Osteoblast (primary cell): ENCODE results near the gene NSD2. TPM values are rescaled to one million over a fixed set of nuclear protein-coding genes. Genes with fewer than 3 reads are reported as not detected.

Experiments
- DNase-seq: peaks from one replicate; pipeline ENCODE4 v3.0.0; 2011; ENCODE audit warnings: low spot score, mixed read lengths; ENCODE audit not compliant: insufficient read length; ENCODE audit errors: missing footprints
- H2AFZ ChIP-seq: 2 replicates; pipeline ENCODE4 v1.6.0; 2011; ENCODE audit warnings: mild to moderate bottlenecking, low read length
- H3K27ac ChIP-seq: 2 replicates; pipeline ENCODE4 v1.5.1; 2011; ENCODE audit warnings: mild to moderate bottlenecking, low read depth, low read length, moderate library complexity
- H3K27me3 ChIP-seq: 2 replicates; pipeline ENCODE4 v1.6.0; 2012; ENCODE audit warnings: mild to moderate bottlenecking, control low read depth, inconsistent platforms, low read length, moderate library complexity; ENCODE audit not compliant: insufficient read depth
- H3K36me3 ChIP-seq: 2 replicates; pipeline ENCODE4 v1.5.1; 2011; ENCODE audit warnings: mild to moderate bottlenecking, low read length, control low read depth, moderate library complexity; ENCODE audit not compliant: insufficient read depth
- H3K4me1 ChIP-seq: 2 replicates; pipeline ENCODE4 v1.5.1; 2011; ENCODE audit warnings: mild to moderate bottlenecking, low read length, control low read depth, moderate library complexity; ENCODE audit not compliant: insufficient read depth
- H3K4me2 ChIP-seq: 2 replicates; pipeline ENCODE4 v1.6.0; 2011; ENCODE audit warnings: mild to moderate bottlenecking, low read length; ENCODE audit not compliant: insufficient read depth
- H3K4me3 ChIP-seq: fragments of 200-600 bp; sonication (generic); 3 replicates; pipeline ENCODE4 v1.5.1; 2012; ENCODE audit warnings: mild to moderate bottlenecking, low read length, inconsistent platforms; ENCODE audit not compliant: insufficient read depth
- H3K79me2 ChIP-seq: 2 replicates; pipeline ENCODE4 v1.6.0; 2012; ENCODE audit warnings: mild to moderate bottlenecking, low read length, control low read depth, inconsistent platforms; ENCODE audit not compliant: insufficient read depth
- H3K9me3 ChIP-seq: 2 replicates; pipeline ENCODE4 v1.5.1; 2011; ENCODE audit warnings: low read depth, low read length, control low read depth
- H4K20me1 ChIP-seq: 2 replicates; pipeline ENCODE4 v1.6.0; 2012; ENCODE audit warnings: mild to moderate bottlenecking, low read length, control low read depth; ENCODE audit not compliant: insufficient read depth
- CTCF ChIP-seq: IDR thresholded peaks from 2 replicates; pipeline ENCODE4 v1.5.1; 2011; ENCODE audit warnings: mild to moderate bottlenecking, low read depth, low read length, moderate library complexity; ENCODE audit errors: extremely low read depth
- total RNA-seq: library from RNA; depleted of rRNA; stranded (reverse); fragments of >200 nt; gene quantifications from 2 replicates; pipeline ENCODE4 v1.2.3, GENCODE V29; 2012

The NSD2 gene
- total RNA-seq, 1 donor = 58.6 TPM

GRCh38 chr4:1975391-1975801, 104.2 kb downstream of the NSD2 start:
- no peak overlapping the region for H3K4me3 ChIP-seq
- no peaks in the 10 kb centered on the region for H3K4me1 ChIP-seq
- no peak overlapping the region for H3K4me2 ChIP-seq
- TF ChIP-seq CTCF = no peak
- no peak overlapping the region for H3K27ac ChIP-seq
- peaks cover 8% of the 10 kb centered on the region for H4K20me1 ChIP-seq
- no peaks in the 10 kb centered on the region for H3K27me3 ChIP-seq
- peak; percentile 76 for DNase-seq
- peaks cover 19% of the 10 kb centered on the region for H3K79me2 ChIP-seq
- no peak overlapping the region for H2AFZ ChIP-seq
- no peaks in the 10 kb centered on the region for H3K9me3 ChIP-seq
- H3K36me3 ChIP-seq = peaks cover 83% of the 10 kb centered on the region

- Histone ChIP-seq H3K27ac (no peak overlapping the region), H2AFZ (no peak overlapping the region), H3K36me3 (peaks cover 84% of the 10 kb centered on the region), H3K9me3 (no peaks in the 10 kb centered on the region), H4K20me1 (peaks cover 8% of the 10 kb centered on the region), H3K4me1 (no peaks in the 10 kb centered on the region), H3K4me3 (no peak overlapping the region), H3K4me2 (no peak overlapping the region), H3K79me2 (peaks cover 16% of the 10 kb centered on the region), H3K27me3 (no peaks in the 10 kb centered on the region)
- DNase-seq = peak; percentile 11
- TF ChIP-seq CTCF = no peak
These were observed 104.7 kb downstream of the NSD2 start for GRCh38 chr4:1975880-1976279.

GRCh38 chr4:1976416-1977352, 105.5 kb downstream of the NSD2 start:
- Histone ChIP-seq H4K20me1 (peaks cover 11% of the 10 kb centered on the region), H3K36me3 (peaks cover 85% of the 10 kb centered on the region), H2AFZ (no peak overlapping the region), H3K9me3 (no peaks in the 10 kb centered on the region), H3K4me1 (no peaks in the 10 kb centered on the region), H3K27ac (no peak overlapping the region), H3K4me3 (no peak overlapping the region), H3K4me2 (no peak overlapping the region), H3K27me3 (no peaks in the 10 kb centered on the region), H3K79me2 (peaks cover 15% of the 10 kb centered on the region)
- TF ChIP-seq CTCF = no peak
- peak; percentile 85 for DNase-seq

- H3K27ac ChIP-seq = no peak overlapping the region
- no peak for TF ChIP-seq CTCF
- no peak overlapping the region for H3K4me3 ChIP-seq
- H3K9me3 ChIP-seq = no peaks in the 10 kb centered on the region
- no peak overlapping the region for H2AFZ ChIP-seq
- H3K27me3 ChIP-seq = no peaks in the 10 kb centered on the region
- peaks cover 6% of the 10 kb centered on the region for H3K79me2 ChIP-seq
- H3K4me1 ChIP-seq = no peaks in the 10 kb centered on the region
- no peak overlapping the region for H3K4me2 ChIP-seq
- peaks cover 88% of the 10 kb centered on the region for H3K36me3 ChIP-seq
- peaks cover 10% of the 10 kb centered on the region for H4K20me1 ChIP-seq
- DNase-seq = peak; percentile 62
These were observed 107.0 kb downstream of the NSD2 start for GRCh38 chr4:1978226-1978625.
